H1 (cell line): ENCODE measurements around the gene UNC13D. TPM values are rescaled to one million over a fixed set of nuclear protein-coding genes. Genes with fewer than 3 reads are reported as not detected.

Source experiments
- CTCF ChIA-PET: fragments of 300-600 bp; sonication (Branson Sonifier 250); formaldehyde crosslinking; loops from one replicate; lab custom pipeline; 2021; ENCODE audit not compliant: partially characterized antibody; lab: Charles Lee
- POLR2A ChIA-PET: fragments of 300-600 bp; sonication (Branson Sonifier 250); formaldehyde crosslinking; loops from one replicate; lab custom pipeline; 2021; ENCODE audit warnings: inconsistent platforms; ENCODE audit not compliant: partially characterized antibody; lab: Charles Lee
- DNase-seq, 2 experiments: peaks; one replicate each; pipeline versions ENCODE4 v3.0.0 to v3.0.0-alpha.2; 2010 to 2022; ENCODE audit warnings: low spot score in 2 of 2, low read depth in 1 of 2, mixed read lengths in 1 of 2
- FAIRE-seq: peaks from 2 replicates; lab custom pipeline; 2011; peaks lifted over from hg19 to GRCh38; lab: Jason Lieb, UNC
- H2AFZ ChIP-seq: 2 replicates; pipeline ENCODE4 v1.8.1; 2012; ENCODE audit warnings: low read length, inconsistent platforms
- H2AK5ac ChIP-seq: 2 replicates; pipeline ENCODE4 v1.6.1; 2013; ENCODE audit warnings: low read depth, low read length
- H2BK120ac ChIP-seq: replicated peaks from 2 replicates; pipeline ENCODE3; 2013; ENCODE audit warnings: low read depth, low read length, inconsistent platforms
- H2BK12ac ChIP-seq: 2 replicates; pipeline ENCODE4 v1.6.1; 2013; ENCODE audit warnings: low read depth, low read length
- H2BK15ac ChIP-seq: 2 replicates; pipeline ENCODE4 v1.6.1; 2013; ENCODE audit warnings: low read length
- H2BK20ac ChIP-seq: 2 replicates; pipeline ENCODE4 v1.6.1; 2013; ENCODE audit warnings: low read length
- H2BK5ac ChIP-seq: 2 replicates; pipeline ENCODE4 v1.6.1; 2013; ENCODE audit warnings: low read depth, low read length
- H3K14ac ChIP-seq: 2 replicates; pipeline ENCODE4 v1.6.1; 2013; ENCODE audit warnings: inconsistent platforms; ENCODE audit not compliant: insufficient read length
- H3K18ac ChIP-seq: 2 replicates; pipeline ENCODE4 v1.6.1; 2013; ENCODE audit warnings: low read length; ENCODE audit errors: extremely low read depth
- H3K23ac ChIP-seq: 2 replicates; pipeline ENCODE4 v1.6.1; 2013; ENCODE audit warnings: inconsistent platforms; ENCODE audit not compliant: insufficient read length
- H3K23me2 ChIP-seq: 2 replicates; pipeline ENCODE4 v1.6.1; 2013; ENCODE audit warnings: low read depth, low read length
- H3K27ac ChIP-seq: 2 replicates; pipeline ENCODE4 v1.6.1; 2011; ENCODE audit warnings: low read depth, low read length, inconsistent platforms
- H3K27me3 ChIP-seq, 4 experiments: replicated peaks in 1 of 4; 1 replicate in 1 of 4; 2 replicates in 3 of 4; pipeline versions ENCODE4 v1.6.1 to v1.8.1; 2011 to 2013; ENCODE audit warnings: low read length in 3 of 4, mild to moderate bottlenecking in 3 of 4, inconsistent platforms in 2 of 4, mixed read lengths in 2 of 4, moderate library complexity in 1 of 4; ENCODE audit not compliant: control insufficient read depth in 3 of 4, insufficient read depth in 3 of 4; ENCODE audit errors: extremely low read depth in 1 of 4
- H3K36me3 ChIP-seq, 4 experiments: 2 replicates each; pipeline versions ENCODE4 v1.6.1 to v1.8.1; 2011 to 2013; ENCODE audit warnings: mild to moderate bottlenecking in 4 of 4, low read length in 3 of 4, moderate library complexity in 2 of 4, control low read depth in 1 of 4, inconsistent platforms in 1 of 4; ENCODE audit not compliant: insufficient read depth in 4 of 4, control insufficient read depth in 2 of 4
- H3K4ac ChIP-seq: replicated peaks from 2 replicates; pipeline ENCODE3; 2013; ENCODE audit warnings: low read length, low read depth, mixed read lengths, inconsistent platforms; ENCODE audit not compliant: insufficient read length
- H3K4me1 ChIP-seq, 4 experiments: replicated peaks in 1 of 4; 1 replicate in 1 of 4; 2 replicates in 3 of 4; pipeline versions ENCODE4 v1.6.1 to v1.8.1; 2011 to 2013; ENCODE audit warnings: low read length in 3 of 4, inconsistent platforms in 2 of 4, mixed read lengths in 1 of 4; ENCODE audit not compliant: insufficient read depth in 4 of 4, control insufficient read depth in 3 of 4
- H3K4me2 ChIP-seq, 2 experiments: 2 replicates each; pipeline versions ENCODE4 v1.6.1 to v1.8.1; 2011 to 2013; ENCODE audit warnings: low read depth in 2 of 2, low read length in 2 of 2, control low read depth in 1 of 2, inconsistent platforms in 1 of 2, mild to moderate bottlenecking in 1 of 2; ENCODE audit not compliant: insufficient read depth in 1 of 2
- H3K4me3 ChIP-seq, 4 experiments: fragments of 200-600, 300-600 bp in 1 of 4; sonication (generic), shearing (Covaris generic), sonication (Bioruptor Twin) in 1 of 4; 2 replicates each; pipeline versions ENCODE4 v1.5.1 to v1.8.1; 2011 to 2016; ENCODE audit warnings: low read length in 4 of 4, low read depth in 3 of 4, control low read depth in 2 of 4, inconsistent platforms in 2 of 4, mild to moderate bottlenecking in 2 of 4, mixed read lengths in 1 of 4, moderate library complexity in 1 of 4; ENCODE audit not compliant: insufficient read depth in 2 of 4; ENCODE audit errors: extremely low read depth in 1 of 4
- H3K56ac ChIP-seq: replicated peaks from 2 replicates; pipeline ENCODE3; 2013; ENCODE audit warnings: low read depth, mild to moderate bottlenecking, mixed read lengths, low read length, inconsistent platforms; ENCODE audit not compliant: insufficient read length
- H3K79me1 ChIP-seq: 2 replicates; pipeline ENCODE4 v1.6.1; 2013; ENCODE audit warnings: low read depth, low read length, control low read depth
- H3K79me2 ChIP-seq, 2 experiments: 2 replicates each; pipeline versions ENCODE4 v1.6.1 to v1.8.1; 2012 to 2013; ENCODE audit warnings: low read length in 2 of 2, mild to moderate bottlenecking in 2 of 2, inconsistent platforms in 1 of 2; ENCODE audit not compliant: insufficient read depth in 2 of 2, control insufficient read depth in 1 of 2
- H3K9ac ChIP-seq, 4 experiments: replicated peaks in 1 of 4; 1 replicate in 1 of 4; 2 replicates in 3 of 4; pipeline versions ENCODE4 v1.6.1 to v1.8.1; 2011 to 2013; ENCODE audit warnings: low read depth in 3 of 4, low read length in 3 of 4, control low read depth in 2 of 4, mild to moderate bottlenecking in 2 of 4, moderate library complexity in 2 of 4, inconsistent platforms in 1 of 4; ENCODE audit errors: extremely low read depth in 1 of 4
- H3K9me3 ChIP-seq, 2 experiments: 2 replicates each; pipeline versions ENCODE4 v1.6.1 to v1.8.1; 2012 to 2013; ENCODE audit warnings: mild to moderate bottlenecking in 2 of 2, moderate library complexity in 2 of 2, control low read depth in 1 of 2, inconsistent platforms in 1 of 2, low read depth in 1 of 2, low read length in 1 of 2, mixed read lengths in 1 of 2; ENCODE audit not compliant: insufficient read depth in 2 of 2
- H4K20me1 ChIP-seq, 2 experiments: replicated peaks in 1 of 2; 2 replicates each; pipeline versions ENCODE3 to v1.8.1; 2011 to 2013; ENCODE audit warnings: inconsistent platforms in 2 of 2, low read length in 2 of 2, mild to moderate bottlenecking in 1 of 2; ENCODE audit not compliant: insufficient read depth in 2 of 2, control insufficient read depth in 1 of 2
- H4K5ac ChIP-seq: 2 replicates; pipeline ENCODE4 v1.6.1; 2013; ENCODE audit warnings: low read length, low read depth, mixed read lengths, inconsistent platforms; ENCODE audit not compliant: insufficient read length
- H4K8ac ChIP-seq: 2 replicates; pipeline ENCODE4 v1.8.0; 2013; ENCODE audit warnings: mild to moderate bottlenecking, moderate library complexity, low read length, inconsistent platforms; ENCODE audit not compliant: insufficient read depth; ENCODE audit errors: extremely low read depth
- H4K91ac ChIP-seq: replicated peaks from 2 replicates; pipeline ENCODE3; 2013; ENCODE audit warnings: low read length, mixed read lengths, inconsistent platforms; ENCODE audit not compliant: insufficient read length
- BCL11A ChIP-seq, 2 experiments: IDR thresholded peaks; one replicate each; pipeline ENCODE4 v1.6.1; 2011; ENCODE audit warnings: low read depth in 2 of 2, low read length in 2 of 2, mild to moderate bottlenecking in 2 of 2
- CBX8 ChIP-seq: fragments of 300-800, 300-1000 bp; sonication (generic); IDR thresholded peaks from 2 replicates; pipeline ENCODE4 v1.7.1; 2016; ENCODE audit warnings: low read depth, low read length, borderline replicate concordance
- CHD1 ChIP-seq: IDR thresholded peaks from 2 replicates; pipeline ENCODE4 v1.6.1; 2012; ENCODE audit warnings: low read depth, low read length, improper control_type of control experiment
- GTF2F1 ChIP-seq: IDR thresholded peaks from 2 replicates; pipeline ENCODE4 v1.6.1; 2012; ENCODE audit warnings: low read depth, low read length, improper control_type of control experiment, borderline replicate concordance
- PHF8 ChIP-seq: fragments of 200-600 bp; sonication (generic); conservative IDR thresholded peaks from 2 replicates; pipeline ENCODE4 v1.7.1; 2012; ENCODE audit warnings: low read depth, mild to moderate bottlenecking, inconsistent platforms, low read length, moderate library complexity
- POU5F1 ChIP-seq: IDR thresholded peaks from 2 replicates; pipeline ENCODE4 v1.6.1; 2011; ENCODE audit warnings: low read depth, mild to moderate bottlenecking, low read length, moderate library complexity
- RNF2 ChIP-seq: fragments of 200-900, 300-1000 bp; sonication (generic); IDR thresholded peaks from 2 replicates; pipeline ENCODE4 v1.7.1; 2016; ENCODE audit warnings: borderline replicate concordance, low read depth, mild to moderate bottlenecking, antibody characterized with exemption, low read length; ENCODE audit not compliant: poor library complexity, severe bottlenecking; ENCODE audit errors: missing control alignments
- SP2 ChIP-seq: IDR thresholded peaks from 2 replicates; pipeline ENCODE4 v1.6.1; 2012; ENCODE audit warnings: mild to moderate bottlenecking, low read length, inconsistent platforms
- TAF1 ChIP-seq: IDR thresholded peaks from 2 replicates; pipeline ENCODE4 v1.6.1; 2011; ENCODE audit warnings: mild to moderate bottlenecking, low read depth, low read length
- YY1 ChIP-seq: IDR thresholded peaks from 2 replicates; pipeline ENCODE4 v1.6.1; 2011; ENCODE audit warnings: low read depth, mild to moderate bottlenecking, low read length
- WGBS, 2 experiments: shearing (Covaris generic) in 1 of 2; methylation state at CpG; one replicate each; pipeline versions ENCODE4 v1.1.6 to v1.1.7; 2013 to 2015; ENCODE audit warnings: low lambda C conversion rate in 2 of 2, mixed read lengths in 2 of 2, inconsistent platforms in 1 of 2, low coverage in 1 of 2, missing lambda C conversion rate in 1 of 2; ENCODE audit not compliant: insufficient replicate concordance in 2 of 2, insufficient coverage in 1 of 2, insufficient read length in 1 of 2; ENCODE audit errors: extremely low coverage in 1 of 2, missing lambda C conversion rate in 1 of 2; 5-methylcytosine and 5-hydroxymethylcytosine counted together
- polyA plus RNA-seq, 7 experiments: library from polyadenylated mRNA; depleted of rRNA in 3 of 7; stranded (reverse) in 5 of 7; unstranded in 2 of 7; fragments of >200 nt in 5 of 7; fragments of 200-250 nt in 2 of 7; gene quantifications; 1 replicate in 5 of 7; 2 replicates in 1 of 7; 4 replicates in 1 of 7; pipeline versions ENCODE4 v1.2.1 to v1.2.3, GENCODE V29; 2011 to 2013; ENCODE audit warnings: missing spikeins in 2 of 7, mixed read lengths in 2 of 7
- total RNA-seq: library from RNA; stranded (reverse); fragmentation: NEBNext Ultra II Directional; extraction: Animal tissue kit (Norgen Biotek cat#: 25700); gene quantifications from 2 replicates; pipeline ENCODE4 v1.2.1, GENCODE V29; 2021
- TF ChIP-seq, protein P1 (sequence below): IDR thresholded peaks from 2 replicates; pipeline ENCODE4 v1.6.1; 2011; ENCODE audit warnings: low read depth, mild to moderate bottlenecking, low read length; ENCODE audit not compliant: insufficient read depth
- TF ChIP-seq, protein P2 (sequence below): IDR thresholded peaks from 2 replicates; pipeline ENCODE4 v1.6.1; 2012; ENCODE audit warnings: inconsistent platforms

The UNC13D gene
- total and polyA plus RNA-seq, 2 of the 8 experiments (the other 6 are each of a cell fraction or from before 2014, with no cell fraction given), result 3.6 to 8.4 TPM

DNA sequence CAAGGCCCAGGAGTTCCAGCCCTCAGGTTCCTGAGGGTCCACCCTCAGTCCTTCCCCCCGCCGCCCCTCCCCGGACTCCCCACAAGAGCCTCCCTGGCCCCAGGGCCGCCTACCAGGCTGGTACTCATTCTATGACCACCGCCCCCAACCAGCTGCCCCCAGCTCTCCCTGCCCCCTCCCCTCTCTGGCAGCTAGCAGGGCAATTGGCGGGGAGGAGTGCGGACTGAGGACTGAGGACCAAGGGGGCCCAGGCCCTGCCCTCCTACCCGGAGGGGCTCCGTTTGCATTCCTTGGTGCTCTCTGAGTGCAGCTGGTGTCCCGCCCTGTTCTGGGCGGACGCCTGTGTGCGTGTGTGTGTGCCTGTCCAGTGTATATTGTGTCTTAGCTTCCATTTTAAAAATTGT is 19.1 kb downstream of the UNC13D start:
- peaks cover 0 to 13% (median 9%) of the 10 kb centered on the region in 4 experiments; a peak in 6 of 7 replicates for H3K4me1 ChIP-seq
- H4K20me1 ChIP-seq, result peaks cover 0 to 4% of the 10 kb centered on the region in 2 experiments
- H2AK5ac ChIP-seq, result no peak overlapping the region
- H3K27ac ChIP-seq, result no peak overlapping the region
- no peaks in the 10 kb centered on the region for H3K9me3 ChIP-seq
- H3K4ac ChIP-seq, result no peak overlapping the region
- peaks cover 2% of the 10 kb centered on the region; the same call in 1 of the 2 replicates for H3K23me2 ChIP-seq
- H3K23ac ChIP-seq, result no peak overlapping the region
- no peak for TF ChIP-seq POU5F1
- TF ChIP-seq GTF2F1, result no peak
- TF ChIP-seq SP2, result no peak
- TF ChIP-seq RNF2, result no peak
- TF ChIP-seq PHF8, result no peak
- TF ChIP-seq, protein P1, sequence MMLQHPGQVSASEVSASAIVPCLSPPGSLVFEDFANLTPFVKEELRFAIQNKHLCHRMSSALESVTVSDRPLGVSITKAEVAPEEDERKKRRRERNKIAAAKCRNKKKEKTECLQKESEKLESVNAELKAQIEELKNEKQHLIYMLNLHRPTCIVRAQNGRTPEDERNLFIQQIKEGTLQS, result no peak
- TF ChIP-seq YY1, result no peak
- no peak for TF ChIP-seq BCL11A (IDR thresholded peaks at IDR 0.05; ENCODE audit: low read depth in 2 of 2, low read length in 2 of 2)
- TF ChIP-seq CHD1, result no peak
- no peak for TF ChIP-seq TAF1
- TF ChIP-seq, protein P2, sequence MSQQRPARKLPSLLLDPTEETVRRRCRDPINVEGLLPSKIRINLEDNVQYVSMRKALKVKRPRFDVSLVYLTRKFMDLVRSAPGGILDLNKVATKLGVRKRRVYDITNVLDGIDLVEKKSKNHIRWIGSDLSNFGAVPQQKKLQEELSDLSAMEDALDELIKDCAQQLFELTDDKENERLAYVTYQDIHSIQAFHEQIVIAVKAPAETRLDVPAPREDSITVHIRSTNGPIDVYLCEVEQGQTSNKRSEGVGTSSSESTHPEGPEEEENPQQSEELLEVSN, result no peak
- TF ChIP-seq CBX8, result no peak
- TF ChIP-seq, all 59 proteins: peak for 0
- H3K4me3 ChIP-seq, result no peak overlapping the region
- POLR2A ChIA-PET, result interaction anchor here (0.6 to 16.0 kb wide), 4 partner anchors 10 to 275 kb away, joined by 3 to 216 read pairs (median 36); partner anchors contain the start of gene UNK
- no peak overlapping the region for H2BK15ac ChIP-seq
- no peak overlapping the region for H3K4me2 ChIP-seq
- no peak overlapping the region for H2BK120ac ChIP-seq
- H3K79me1 ChIP-seq, result 0 out of 2 replicates have a peak, but pooled peaks cover 2% of the 10 kb centered on the region
- no peaks in the 10 kb centered on the region for H3K27me3 ChIP-seq
- H4K5ac ChIP-seq, result no peak overlapping the region
- H3K36me3 ChIP-seq, result peaks cover 14 to 27% (median 24%) of the 10 kb centered on the region in 4 experiments
- H3K9ac ChIP-seq, result no peak overlapping the region
- no peak overlapping the region for H4K8ac ChIP-seq
- 96% methylated on average over 8 of the region's 13 CpGs; no CpG with 5 or more reads in 1 of the 2 experiments for WGBS, 2 experiments
- no peak for FAIRE-seq
- H3K14ac ChIP-seq, result no peak overlapping the region
- CTCF ChIA-PET, result interaction anchor here (1.1 to 21.9 kb wide), 8 partner anchors 9 to 72 kb away, joined by 3 to 563 read pairs (median 22); partner anchors contain the start of genes GALK1, UNC13D and WBP2
- H2BK5ac ChIP-seq, result no peak overlapping the region
- H2BK20ac ChIP-seq, result no peak overlapping the region
- no peak overlapping the region for H2AFZ ChIP-seq
- H4K91ac ChIP-seq, result no peak overlapping the region
- DNase-seq, result no peak
- H3K79me2 ChIP-seq, result no peaks in the 10 kb centered on the region
- no peak overlapping the region for H2BK12ac ChIP-seq
- no peak overlapping the region for H3K56ac ChIP-seq
- H3K18ac ChIP-seq, result no peak overlapping the region
